ENCODE measurements around the gene FNDC10.
"Not testable (repeated sequence)": the region's sequence is repeated elsewhere in the genome, so short reads cannot be mapped to it uniquely, and the experiment has no call there.

Gene FNDC10

DNA sequence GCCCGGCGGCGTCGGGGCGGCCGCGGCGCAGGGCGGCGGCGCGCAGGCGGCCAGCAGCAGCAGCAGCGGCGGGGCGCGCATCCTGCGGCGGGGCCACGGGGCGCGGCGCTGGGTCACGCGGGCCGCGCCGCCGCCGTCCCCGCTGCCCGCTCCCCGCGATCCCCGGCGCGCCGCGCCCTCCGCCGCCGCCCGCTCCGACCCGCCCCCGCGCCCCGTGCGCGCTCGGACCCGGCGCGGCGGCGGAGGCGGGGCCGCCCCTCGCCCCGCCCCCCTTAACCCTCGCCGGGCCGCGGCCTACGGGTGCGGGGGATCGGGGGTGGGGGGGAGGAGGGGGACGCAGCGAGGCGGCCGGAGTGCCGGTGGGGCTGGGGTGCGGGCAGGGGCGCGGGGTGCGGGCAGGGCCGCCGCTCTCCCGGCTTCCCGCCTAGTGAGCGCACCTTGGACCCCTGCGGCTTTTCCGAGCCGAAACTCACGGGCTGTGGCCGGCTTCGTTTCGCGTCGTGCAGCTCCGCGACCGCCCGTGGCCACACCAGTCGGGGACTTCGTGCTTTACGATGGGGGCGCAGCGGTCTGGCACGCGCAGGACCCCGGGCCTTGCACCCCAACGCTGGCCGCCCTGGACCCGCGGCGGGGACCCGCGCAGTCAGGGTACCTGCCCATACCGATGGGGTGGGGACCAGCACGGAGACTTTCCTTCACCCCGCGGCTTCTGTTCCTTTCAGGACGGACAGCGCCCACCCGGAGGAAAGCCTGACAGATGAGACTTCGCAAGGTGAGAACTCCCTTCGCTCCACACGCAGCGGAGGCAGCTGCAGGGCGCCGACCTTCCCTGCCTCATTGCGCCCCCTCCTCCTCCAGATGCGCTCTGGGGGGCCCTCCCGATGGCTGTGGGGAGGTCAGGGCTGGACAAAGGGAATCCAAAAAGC is at the start of gene FNDC10:
Gene FNDC10, minus strand, starts transcription at position 201 of the 926 bp plus-strand sequence. Its CDS starts 120 bp downstream, at position 81.
- no peak for DNase-seq

DNA sequence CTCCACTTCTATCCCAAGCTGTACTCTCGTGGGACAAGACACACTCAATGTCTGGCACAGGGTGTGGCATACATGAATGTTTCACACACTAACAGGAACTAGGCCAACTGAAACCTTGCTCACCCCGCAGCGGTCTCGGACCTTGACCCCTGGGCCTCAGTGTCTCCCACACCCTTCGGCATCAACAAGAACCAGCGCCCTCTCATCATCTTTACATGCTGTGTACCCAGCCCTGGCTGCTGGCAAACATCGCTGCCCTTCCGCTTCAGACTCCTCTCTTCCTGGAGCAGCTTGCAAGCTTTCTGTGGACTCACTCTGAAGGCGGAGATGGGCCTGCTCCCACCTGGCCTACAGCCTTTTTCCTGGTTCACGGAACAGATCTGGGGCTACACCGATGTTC is 48.3 kb upstream of the FNDC10 start:
- DNase-seq = not testable (repeated sequence)

- peak; percentile 86 for DNase-seq
Observed at GRCh38 chr1:1647567-1648241, 47.8 kb upstream of the FNDC10 start.

GRCh38 chr1:1646326-1646725 is 46.4 kb upstream of the FNDC10 start:
- not testable (repeated sequence) for DNase-seq

GRCh38 chr1:1640711-1641461 is 41.0 kb upstream of the FNDC10 start:
- not testable (repeated sequence) for DNase-seq

DNA sequence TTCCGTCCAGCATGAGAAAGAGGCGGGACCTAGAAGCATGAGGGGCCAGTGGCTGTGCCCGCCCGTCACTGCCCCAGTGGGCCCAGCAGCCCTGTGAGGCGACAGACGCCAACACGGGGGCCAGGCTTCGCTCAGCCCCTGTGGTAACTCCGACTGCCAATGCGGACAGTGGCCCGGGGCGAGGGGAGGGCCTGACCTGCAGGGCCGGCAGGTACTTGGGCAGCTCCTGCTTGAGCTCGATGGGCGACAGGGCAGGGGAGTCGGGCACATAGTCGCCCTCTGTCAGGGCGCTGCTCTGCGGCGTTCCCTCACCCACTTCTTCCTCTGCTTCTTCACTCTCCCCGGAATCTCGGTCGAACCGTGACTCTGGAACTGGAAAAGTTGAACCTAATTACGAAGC is 40.1 kb upstream of the FNDC10 start:
- DNase-seq = not testable (repeated sequence)

DNA sequence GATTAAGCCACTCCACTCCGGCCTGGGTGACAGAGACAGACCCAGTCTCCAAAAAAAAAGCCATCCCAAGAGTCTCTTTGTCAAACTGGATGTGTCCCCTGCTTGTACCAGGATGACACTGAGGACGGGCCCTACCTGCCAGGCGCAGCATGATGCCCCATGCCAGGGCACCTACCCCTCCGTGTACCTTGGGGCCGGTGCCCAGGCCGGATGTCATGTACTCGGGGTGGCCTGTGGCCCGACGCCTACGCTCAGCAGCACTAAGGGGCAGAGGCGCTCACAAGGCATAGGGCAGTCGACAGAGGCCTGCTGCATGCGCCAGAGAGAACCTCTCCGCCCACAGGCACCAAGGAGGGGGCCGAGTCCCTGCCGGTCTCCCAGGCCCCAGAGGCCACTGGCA is 39.4 kb upstream of the FNDC10 start:
- not testable (repeated sequence) for DNase-seq

DNA sequence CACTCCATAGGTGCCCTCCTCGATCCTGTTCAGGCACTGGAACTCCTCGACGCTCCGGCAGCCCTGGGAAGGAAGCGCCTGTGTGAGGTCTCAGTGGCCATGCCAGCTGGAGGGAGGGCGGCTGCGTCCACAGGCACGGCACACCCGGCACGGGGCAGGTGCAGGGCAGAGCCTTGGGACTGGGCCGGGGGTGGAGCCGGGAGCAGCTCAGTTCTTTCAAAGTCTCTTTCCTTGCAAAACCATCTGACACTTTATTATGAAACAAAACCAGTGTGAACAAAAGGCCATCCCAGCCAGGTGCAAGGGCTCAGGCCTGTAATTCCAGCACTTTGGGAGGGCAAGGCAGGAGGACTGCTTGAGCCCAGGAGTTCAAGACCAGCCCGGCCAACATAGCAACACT is 38.6 kb upstream of the FNDC10 start:
- DNase-seq = not testable (repeated sequence)

DNA sequence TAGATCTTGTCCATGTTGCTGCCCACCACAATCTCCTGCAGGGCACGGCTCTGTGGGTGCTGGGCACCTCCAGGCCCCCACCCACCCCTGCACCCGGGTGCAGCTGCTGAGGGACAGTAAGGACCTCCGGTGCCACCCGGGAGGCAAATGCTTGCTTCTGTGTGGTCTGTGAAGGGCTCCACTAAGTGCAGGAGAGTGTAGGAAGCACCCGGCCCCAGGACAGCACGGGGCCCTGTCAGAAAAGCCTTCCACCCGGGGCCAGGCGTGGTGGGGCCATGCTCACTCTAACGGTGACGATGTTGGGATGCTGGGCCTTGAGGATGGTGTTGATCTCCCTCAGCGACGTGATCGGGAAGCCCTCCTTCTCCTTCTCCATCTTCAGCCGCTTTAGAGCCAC is 37.5 kb upstream of the FNDC10 start:
- DNase-seq = not testable (repeated sequence)

DNA sequence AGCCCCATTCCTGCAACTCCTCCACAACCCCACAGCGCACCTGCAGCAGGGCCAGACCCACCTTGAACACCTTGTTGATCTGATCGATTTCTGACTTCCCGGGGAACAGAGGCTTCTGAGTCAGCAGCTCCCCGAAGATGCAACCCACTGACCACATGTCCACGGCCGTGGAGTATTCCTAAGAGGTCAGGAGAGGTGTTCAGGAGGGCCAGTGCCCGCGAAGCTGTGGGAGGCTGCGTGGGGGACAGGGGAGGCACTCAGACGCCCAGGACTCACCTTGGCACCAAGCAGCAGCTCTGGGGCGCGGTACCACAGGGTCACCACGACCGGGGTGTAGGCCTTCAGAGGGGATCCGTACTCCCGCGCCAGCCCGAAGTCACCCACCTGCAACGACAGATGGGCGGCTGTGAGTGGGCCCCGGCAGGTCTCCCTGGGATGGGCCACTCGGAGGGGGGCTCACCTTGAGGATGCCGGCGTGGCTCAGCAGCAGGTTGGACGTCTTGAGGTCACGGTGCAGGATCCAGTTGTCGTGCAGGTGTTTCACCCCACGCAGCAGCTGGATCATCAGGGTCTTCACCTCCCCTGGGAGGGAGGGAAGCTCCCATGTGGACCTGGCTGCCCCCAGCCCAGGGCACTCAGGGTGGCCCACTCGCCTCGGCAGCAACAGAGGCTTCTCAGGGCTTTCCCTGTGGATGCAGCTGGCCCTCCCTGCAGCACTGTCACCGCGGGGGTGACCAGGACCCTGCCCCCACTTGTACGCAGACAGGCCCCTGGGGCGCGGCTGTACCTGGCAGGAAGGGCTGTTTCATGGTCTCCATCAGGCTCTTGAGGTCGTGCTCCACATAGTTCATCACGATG is 36.9 kb upstream of the FNDC10 start:
- DNase-seq = not testable (repeated sequence)

- DNase-seq = not testable (repeated sequence)
Observed at GRCh38 chr1:1634613-1635012, 34.7 kb upstream of the FNDC10 start.

DNA sequence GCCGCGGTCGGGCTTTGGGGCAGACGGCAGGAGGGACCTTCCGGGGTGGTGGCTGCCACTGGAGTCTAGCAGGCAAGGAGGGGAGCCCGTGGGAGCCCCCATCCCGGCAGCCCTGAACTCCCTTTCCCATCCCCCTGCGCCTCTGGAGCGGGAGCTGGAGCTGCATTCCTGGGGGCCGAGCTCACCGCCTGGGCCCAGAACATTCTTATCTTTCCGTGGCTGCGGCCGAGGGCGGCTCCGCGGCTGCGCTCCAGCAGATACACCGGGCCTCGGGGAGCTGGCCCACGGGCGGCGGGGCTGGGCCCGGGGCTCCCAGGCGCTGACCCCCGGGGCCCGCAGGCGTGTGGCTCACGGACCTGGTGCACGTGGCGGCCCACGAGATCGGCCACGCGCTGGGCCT is 33.5 kb upstream of the FNDC10 start:
- not testable (repeated sequence) for DNase-seq

- no peak for DNase-seq
Observed at GRCh38 chr1:1631782-1632420, 32.0 kb upstream of the FNDC10 start, which contains the start of gene MMP23B. Gene MMP23B, plus strand, starts transcription at chr1:1632173. Its CDS starts 46 bp downstream, at chr1:1632219.

GRCh38 chr1:1630965-1631781 is 31.2 kb upstream of the FNDC10 start:
- DNase-seq = no peak

DNA sequence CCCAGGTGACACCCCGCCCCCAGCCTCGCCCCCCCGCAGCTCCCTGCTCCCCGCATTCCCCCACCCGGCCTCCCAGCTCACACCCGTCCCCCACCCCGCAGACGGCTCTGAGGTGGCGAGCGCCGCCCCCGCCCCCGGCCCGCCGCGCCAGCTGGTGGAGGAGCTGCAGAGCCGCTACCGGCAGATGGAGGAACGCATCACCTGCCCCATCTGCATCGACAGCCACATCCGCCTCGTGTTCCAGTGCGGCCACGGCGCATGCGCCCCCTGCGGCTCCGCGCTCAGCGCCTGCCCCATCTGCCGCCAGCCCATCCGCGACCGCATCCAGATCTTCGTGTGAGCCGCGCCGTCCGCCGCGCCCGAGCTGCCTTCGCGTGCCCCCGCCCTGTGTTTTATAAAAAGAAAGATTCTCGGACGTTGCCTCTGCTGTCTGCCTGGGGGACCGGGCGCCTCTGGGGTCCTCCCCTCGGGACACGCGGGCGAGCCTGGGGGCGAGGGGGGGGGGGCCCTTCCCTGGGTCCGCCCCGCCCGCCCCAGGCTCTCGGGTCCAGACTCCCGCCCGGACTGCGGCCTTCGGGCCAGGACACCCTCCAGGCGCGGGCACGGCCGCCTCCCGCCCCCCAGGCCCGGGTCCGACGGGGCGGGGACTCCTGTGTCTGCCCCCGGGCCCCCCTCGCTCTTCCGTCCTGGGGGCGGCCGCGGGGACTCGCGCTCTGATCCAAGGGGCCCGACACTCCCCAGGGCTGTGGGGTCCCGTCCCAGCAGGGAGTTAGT is 30.4 kb upstream of the FNDC10 start:
- peak; percentile 94 for DNase-seq

DNA sequence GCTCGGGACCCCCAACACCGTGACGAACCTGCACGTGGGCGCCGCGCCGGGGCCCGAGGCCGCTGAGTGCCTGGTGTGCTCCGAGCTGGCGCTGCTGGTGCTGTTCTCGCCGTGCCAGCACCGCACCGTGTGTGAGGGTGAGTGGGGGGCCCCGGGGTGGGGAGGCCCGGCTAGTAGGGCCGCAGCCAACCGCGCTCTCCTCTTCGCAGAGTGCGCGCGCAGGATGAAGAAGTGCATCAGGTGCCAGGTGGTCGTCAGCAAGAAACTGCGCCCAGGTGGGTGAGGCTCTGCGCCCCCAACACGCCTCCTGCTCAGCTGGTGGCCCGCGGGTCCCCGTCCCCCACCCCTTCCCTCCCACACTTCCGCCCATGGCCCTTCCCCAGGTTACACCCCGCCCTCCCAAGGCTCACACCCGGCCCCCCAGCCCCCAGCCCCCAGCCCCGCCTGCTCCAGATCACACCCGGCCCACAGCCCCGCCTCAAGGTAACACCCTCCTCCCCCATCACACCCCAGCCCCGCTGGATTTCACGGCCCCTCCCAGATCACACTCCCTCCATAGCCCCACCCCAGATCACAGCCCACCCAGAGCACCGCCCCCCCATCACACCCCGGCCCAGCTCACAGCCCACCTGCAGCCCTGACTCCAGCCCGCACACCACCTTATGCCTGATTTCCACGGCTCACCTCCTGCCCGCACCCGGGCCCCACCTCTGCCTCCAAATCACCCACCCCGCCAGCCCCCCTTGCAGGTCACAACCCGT is 29.7 kb upstream of the FNDC10 start:
- DNase-seq = no peak

DNA sequence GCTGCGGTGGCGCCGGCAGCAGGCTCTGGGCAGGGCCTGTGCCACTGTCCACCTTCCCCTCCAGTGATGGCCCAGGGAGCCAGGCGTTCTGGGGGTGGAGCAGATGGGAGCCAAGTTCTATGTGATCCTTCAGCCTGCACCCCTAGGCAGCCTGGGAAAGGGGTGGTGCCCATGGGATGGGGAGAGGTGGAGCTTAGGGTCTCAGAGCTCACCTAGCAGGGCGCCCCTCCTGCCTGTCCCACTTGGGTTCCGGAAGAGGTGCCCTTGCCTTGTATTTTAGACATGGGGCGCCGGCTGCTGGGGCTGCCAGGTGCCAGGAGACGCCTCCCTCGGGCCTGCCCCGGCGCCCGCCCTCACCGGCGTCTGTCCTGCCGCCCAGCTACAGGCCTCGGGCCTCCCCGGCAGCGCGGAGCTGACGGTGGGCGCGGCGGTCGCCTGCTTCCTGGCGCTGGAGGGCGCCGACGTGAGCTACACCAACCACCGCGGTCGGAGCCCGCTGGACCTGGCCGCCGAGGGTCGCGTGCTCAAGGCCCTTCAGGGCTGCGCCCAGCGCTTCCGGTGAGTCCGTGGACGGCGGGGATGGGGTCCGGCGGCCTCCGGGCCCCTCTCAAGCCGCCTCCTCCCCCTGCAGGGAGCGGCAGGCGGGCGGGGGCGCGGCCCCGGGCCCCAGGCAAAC is 29.0 kb upstream of the FNDC10 start:
- DNase-seq = peak; percentile 45
